Activated CD4-positive, alpha-beta T cell treated with anti-CD3 and anti-CD28 coated beads, Interleukin-2, amount 10 ng/mL, durations not matched to agents 24 days and 14 days (primary cell): ENCODE results near the gene ATF4. TPM values are rescaled to one million over a fixed set of nuclear protein-coding genes. Genes with fewer than 3 reads are reported as not detected.
A peak's percentile ranks its signal among the peaks of the same experiment; 100 is the strongest.

Source experiments
- DNase-seq: peaks from one replicate; pipeline ENCODE4 v3.0.0; 2022
- H3K27ac Mint-ChIP-seq: one replicate; pipeline ENCODE4 v1.8.0; 2022; ENCODE audit warnings: mild to moderate bottlenecking, mixed read lengths
- H3K27me3 Mint-ChIP-seq: one replicate; pipeline ENCODE4 v1.8.0; 2022; ENCODE audit warnings: mixed read lengths
- H3K36me3 Mint-ChIP-seq: one replicate; pipeline ENCODE4 v1.8.0; 2022; ENCODE audit warnings: low read depth, mild to moderate bottlenecking, mixed read lengths
- H3K4me1 Mint-ChIP-seq: one replicate; pipeline ENCODE4 v1.8.0; 2021; ENCODE audit warnings: mixed read lengths
- H3K4me3 Mint-ChIP-seq: one replicate; pipeline ENCODE4 v1.8.0; 2022; ENCODE audit warnings: mild to moderate bottlenecking, moderate library complexity, mixed read lengths
- H3K9me3 Mint-ChIP-seq: one replicate; pipeline ENCODE4 v1.8.0; 2021; ENCODE audit warnings: mixed read lengths
- intact Hi-C: fragments of 100-400 bp; cut with micrococcal nuclease; formaldehyde crosslinking; loops from one replicate; pipeline ENCODE4 v1.15.1; 2023
- total RNA-seq: library from RNA; stranded (reverse); gene quantifications from 2 replicates; pipeline ENCODE4 v1.2.3, GENCODE V29; 2022

The ATF4 gene
- total RNA-seq, 1 donor from 2014 or later = 392 TPM

GRCh38 chr22:39522567-39523300 is 2.4 kb downstream of the ATF4 start:
- Mint-ChIP-seq H3K36me3 (peaks cover 65% of the 10 kb centered on the region), H3K9me3 (no peaks in the 10 kb centered on the region), H3K27ac (peak overlapping the region; percentile 98), H3K4me3 (peak overlapping the region; percentile 93), H3K4me1 (peaks cover 59% of the 10 kb centered on the region), H3K27me3 (peaks cover 2% of the 10 kb centered on the region)
- intact Hi-C loops = loop anchor here (10.0 kb wide), 1 partner anchor 1762 kb away; the partner anchor contains the start of gene RANGAP1
- peak; percentile 72 for DNase-seq

GRCh38 chr22:39524089-39524752 is 3.9 kb downstream of the ATF4 start:
- Mint-ChIP-seq H3K4me3 (peak overlapping the region; percentile 42), H3K9me3 (no peaks in the 10 kb centered on the region), H3K36me3 (peaks cover 75% of the 10 kb centered on the region), H3K27ac (peak overlapping the region; percentile 81), H3K27me3 (peaks cover 2% of the 10 kb centered on the region), H3K4me1 (peaks cover 61% of the 10 kb centered on the region)
- DNase-seq = no peak
- intact Hi-C loops = loop anchor here (10.0 kb wide), 1 partner anchor 1761 kb away; the partner anchor contains the start of gene RANGAP1

GRCh38 chr22:39524753-39525657 is 4.6 kb downstream of the ATF4 start:
- H3K27ac Mint-ChIP-seq = peak overlapping the region; percentile 81
- no peak for DNase-seq
- H3K4me3 Mint-ChIP-seq = peak overlapping the region; percentile 42
- H3K36me3 Mint-ChIP-seq = peaks cover 81% of the 10 kb centered on the region
- intact Hi-C loops = loop anchor here (10.0 kb wide), 1 partner anchor 1760 kb away; the partner anchor contains the start of gene RANGAP1
- peaks cover 67% of the 10 kb centered on the region for H3K4me1 Mint-ChIP-seq
- peaks cover 2% of the 10 kb centered on the region for H3K27me3 Mint-ChIP-seq
- no peaks in the 10 kb centered on the region for H3K9me3 Mint-ChIP-seq

- peaks cover 69% of the 10 kb centered on the region for H3K4me1 Mint-ChIP-seq
- H3K27ac Mint-ChIP-seq = peak overlapping the region; percentile 73
- intact Hi-C loops = loop anchor here (10.0 kb wide), 1 partner anchor 1759 kb away; the partner anchor contains the start of gene RANGAP1
- no peaks in the 10 kb centered on the region for H3K27me3 Mint-ChIP-seq
- H3K4me3 Mint-ChIP-seq = peak overlapping the region; percentile 42
- DNase-seq = no peak
- H3K36me3 Mint-ChIP-seq = peaks cover 82% of the 10 kb centered on the region
- no peaks in the 10 kb centered on the region for H3K9me3 Mint-ChIP-seq
These were observed 5.3 kb downstream of the ATF4 start for GRCh38 chr22:39525658-39525975.

GRCh38 chr22:39526736-39527171 is 6.4 kb downstream of the ATF4 start:
- Mint-ChIP-seq H3K36me3 (peaks cover 79% of the 10 kb centered on the region), H3K9me3 (no peaks in the 10 kb centered on the region), H3K4me3 (peak overlapping the region; percentile 37), H3K27me3 (no peaks in the 10 kb centered on the region), H3K27ac (peak overlapping the region; percentile 62), H3K4me1 (peaks cover 77% of the 10 kb centered on the region)
- intact Hi-C loops = loop anchor here (2.0 to 10.0 kb wide), 2 partner anchors 184 to 1758 kb away; partner anchors contain the start of gene RANGAP1
- peak; percentile 78 for DNase-seq

GRCh38 chr22:39527481-39527961 is 7.2 kb downstream of the ATF4 start:
- Mint-ChIP-seq H3K36me3 (peaks cover 76% of the 10 kb centered on the region), H3K27ac (peak overlapping the region; percentile 62), H3K9me3 (no peaks in the 10 kb centered on the region), H3K27me3 (no peaks in the 10 kb centered on the region), H3K4me1 (peaks cover 74% of the 10 kb centered on the region), H3K4me3 (peak overlapping the region; percentile 37)
- intact Hi-C loops = loop anchor here (2.0 to 10.0 kb wide), 2 partner anchors 185 to 1757 kb away; partner anchors contain the start of gene RANGAP1
- no peak for DNase-seq

- Mint-ChIP-seq H3K27ac (peak overlapping the region; percentile 53), H3K36me3 (peaks cover 71% of the 10 kb centered on the region), H3K4me1 (peaks cover 72% of the 10 kb centered on the region), H3K9me3 (no peaks in the 10 kb centered on the region), H3K27me3 (peaks cover 3% of the 10 kb centered on the region), H3K4me3 (peak overlapping the region; percentile 97)
- DNase-seq = no peak
- intact Hi-C loops = loop anchor here (10.0 kb wide), 1 partner anchor 1757 kb away; the partner anchor contains the start of gene RANGAP1
These were observed 7.8 kb downstream of the ATF4 start for GRCh38 chr22:39528080-39528661.

- Mint-ChIP-seq H3K36me3 (peaks cover 68% of the 10 kb centered on the region), H3K4me1 (peaks cover 72% of the 10 kb centered on the region), H3K9me3 (no peaks in the 10 kb centered on the region), H3K4me3 (peak overlapping the region; percentile 97), H3K27me3 (peaks cover 3% of the 10 kb centered on the region), H3K27ac (peak overlapping the region; percentile 53)
- DNase-seq = peak; percentile 97
- intact Hi-C loops = loop anchor here (1.0 to 10.0 kb wide), 2 partner anchors 36 to 1756 kb away; partner anchors contain the start of gene RANGAP1
These were observed 8.5 kb downstream of the ATF4 start for GRCh38 chr22:39528681-39529486.

GRCh38 chr22:39529487-39529851 is 9.1 kb downstream of the ATF4 start:
- peak overlapping the region; percentile 46 for H3K27ac Mint-ChIP-seq
- peaks cover 3% of the 10 kb centered on the region for H3K27me3 Mint-ChIP-seq
- no peaks in the 10 kb centered on the region for H3K9me3 Mint-ChIP-seq
- peaks cover 62% of the 10 kb centered on the region for H3K36me3 Mint-ChIP-seq
- H3K4me1 Mint-ChIP-seq = peaks cover 72% of the 10 kb centered on the region
- intact Hi-C loops = loop anchor here (1.0 to 10.0 kb wide), 2 partner anchors 36 to 1755 kb away; partner anchors contain the start of gene RANGAP1
- DNase-seq = no peak
- H3K4me3 Mint-ChIP-seq = peak overlapping the region; percentile 97

GRCh38 chr22:39530116-39530515 is 9.8 kb downstream of the ATF4 start:
- Mint-ChIP-seq H3K9me3 (no peaks in the 10 kb centered on the region), H3K4me1 (peaks cover 67% of the 10 kb centered on the region), H3K27me3 (peaks cover 3% of the 10 kb centered on the region), H3K27ac (peak overlapping the region; percentile 46), H3K4me3 (peak overlapping the region; percentile 97), H3K36me3 (peaks cover 56% of the 10 kb centered on the region)
- intact Hi-C loops = loop anchor here (1.0 to 5.0 kb wide), 3 partner anchors 34 to 412 kb away; partner anchors contain the start of gene GRAP2
- DNase-seq = no peak

- peak overlapping the region; percentile 97 for H3K4me3 Mint-ChIP-seq
- H3K9me3 Mint-ChIP-seq = no peaks in the 10 kb centered on the region
- intact Hi-C loops = loop anchor here (1.0 to 5.0 kb wide), 3 partner anchors 35 to 411 kb away; partner anchors contain the start of gene GRAP2
- H3K36me3 Mint-ChIP-seq = peaks cover 50% of the 10 kb centered on the region
- peaks cover 3% of the 10 kb centered on the region for H3K27me3 Mint-ChIP-seq
- H3K27ac Mint-ChIP-seq = peak overlapping the region; percentile 50
- H3K4me1 Mint-ChIP-seq = peaks cover 61% of the 10 kb centered on the region
- peak; percentile 73 for DNase-seq
These were observed 10.4 kb downstream of the ATF4 start for GRCh38 chr22:39530692-39531331.
